CD8-positive, alpha-beta memory T cell (primary cell): Measurements from ENCODE around the gene GTF2A1L. TPM values are rescaled to one million over a fixed set of nuclear protein-coding genes. Genes with fewer than 3 reads are reported as not detected.

Experiments
- CTCF ChIA-PET: fragments of 350-600 bp; sonication (Branson Sonifier 250); formaldehyde crosslinking; loops from one replicate; lab custom pipeline; 2021; ENCODE audit warnings: antibody characterized with exemption; lab: Charles Lee
- POLR2A ChIA-PET: fragments of 350-600 bp; sonication (Branson Sonifier 250); formaldehyde crosslinking; loops from one replicate; lab custom pipeline; 2021; ENCODE audit warnings: antibody characterized with exemption; lab: Charles Lee
- DNase-seq, 5 donors: peaks; one replicate each; pipeline versions ENCODE4 v3.0.0 to v3.0.0-alpha.2; 2020 to 2022; ENCODE audit warnings: mixed read lengths in 1 of 5
- H3K27ac ChIP-seq: one replicate; pipeline ENCODE4 v1.7.0; 2013; ENCODE audit warnings: low read depth, mild to moderate bottlenecking, low read length, moderate library complexity
- H3K27me3 ChIP-seq: 2 replicates; pipeline ENCODE4 v1.7.0; 2013; ENCODE audit warnings: low read length, mild to moderate bottlenecking; ENCODE audit not compliant: insufficient read depth, poor library complexity, severe bottlenecking
- H3K36me3 ChIP-seq: 2 replicates; pipeline ENCODE4 v1.7.0; 2013; ENCODE audit warnings: mild to moderate bottlenecking, low read length, moderate library complexity; ENCODE audit not compliant: insufficient read depth
- H3K4me1 ChIP-seq: 2 replicates; pipeline ENCODE4 v1.7.0; 2013; ENCODE audit warnings: mild to moderate bottlenecking, low read length, moderate library complexity; ENCODE audit not compliant: insufficient read depth
- H3K4me3 ChIP-seq: 2 replicates; pipeline ENCODE4 v1.7.0; 2013; ENCODE audit warnings: mild to moderate bottlenecking, low read length
- H3K9me3 ChIP-seq: 2 replicates; pipeline ENCODE4 v1.7.0; 2013; ENCODE audit warnings: mild to moderate bottlenecking, low read length
- H3K27ac Mint-ChIP-seq, 8 donors: one replicate each; pipeline ENCODE4 v1.8.0; 2020 to 2021; ENCODE audit warnings: mixed read lengths in 8 of 8, mild to moderate bottlenecking in 6 of 8, inconsistent platforms in 3 of 8, moderate library complexity in 3 of 8
- H3K27me3 Mint-ChIP-seq, 2 donors: one replicate each; pipeline ENCODE4 v1.8.0; 2020 to 2021; ENCODE audit warnings: mixed read lengths in 2 of 2, mild to moderate bottlenecking in 1 of 2, moderate library complexity in 1 of 2
- H3K36me3 Mint-ChIP-seq, 3 donors: one replicate each; pipeline ENCODE4 v1.8.0; 2020 to 2021; ENCODE audit warnings: mixed read lengths in 3 of 3, inconsistent platforms in 1 of 3, mild to moderate bottlenecking in 1 of 3
- H3K4me1 Mint-ChIP-seq, 3 donors: one replicate each; pipeline ENCODE4 v1.8.0; 2020 to 2021; ENCODE audit warnings: mixed read lengths in 3 of 3, inconsistent platforms in 1 of 3, mild to moderate bottlenecking in 1 of 3
- H3K4me3 Mint-ChIP-seq, 7 donors: one replicate each; pipeline ENCODE4 v1.8.0; 2020 to 2021; ENCODE audit warnings: mixed read lengths in 7 of 7, mild to moderate bottlenecking in 6 of 7, moderate library complexity in 4 of 7, inconsistent platforms in 2 of 7
- H3K9me3 Mint-ChIP-seq, 5 donors: one replicate each; pipeline ENCODE4 v1.8.0; 2020 to 2022; ENCODE audit warnings: mixed read lengths in 5 of 5, mild to moderate bottlenecking in 3 of 5, moderate library complexity in 2 of 5, inconsistent platforms in 1 of 5
- polyA plus RNA-seq: library from polyadenylated mRNA; unstranded; fragments of 300-500 nt; fragmentation: Illumina TruSeq; gene quantifications from one replicate; pipeline ENCODE4 v1.2.3, GENCODE V29; 2021
- total RNA-seq, 2 experiments: library from RNA; stranded (reverse); gene quantifications; one replicate each; pipeline ENCODE4 v1.2.3, GENCODE V29; 2021

Gene GTF2A1L
- total and polyA plus RNA-seq, 3 experiments from 2014 or later: not detected

GRCh38 chr2:48711343-48711742 is 93.7 kb downstream of the GTF2A1L start:
- peaks cover 11 to 23% of the 10 kb centered on the region in 2 donors for H3K27me3 Mint-ChIP-seq
- DNase-seq: no peak
- Histone ChIP-seq H3K4me3 (no peak overlapping the region), H3K4me1 (no peaks in the 10 kb centered on the region), H3K36me3 (no peaks in the 10 kb centered on the region), H3K27me3 (no peaks in the 10 kb centered on the region), H3K9me3 (no peaks in the 10 kb centered on the region), H3K27ac (no peak overlapping the region)
- CTCF ChIA-PET: no interaction called here
- POLR2A ChIA-PET: no interaction called here
- H3K4me1 Mint-ChIP-seq: no peaks in the 10 kb centered on the region
- H3K9me3 Mint-ChIP-seq: peaks cover 0 to 2% (median 0%) of the 10 kb centered on the region in 5 donors
- no peaks in the 10 kb centered on the region for H3K36me3 Mint-ChIP-seq
- H3K27ac Mint-ChIP-seq: no peak overlapping the region
- H3K4me3 Mint-ChIP-seq: no peak overlapping the region

GRCh38 chr2:48712151-48712550 is 94.5 kb downstream of the GTF2A1L start:
- no peak overlapping the region for H3K4me3 Mint-ChIP-seq
- H3K27me3 Mint-ChIP-seq: peaks cover 11 to 23% of the 10 kb centered on the region in 2 donors
- Histone ChIP-seq H3K27me3 (no peaks in the 10 kb centered on the region), H3K4me3 (no peak overlapping the region), H3K36me3 (no peaks in the 10 kb centered on the region), H3K4me1 (no peaks in the 10 kb centered on the region), H3K27ac (no peak overlapping the region), H3K9me3 (no peaks in the 10 kb centered on the region)
- ChIA-PET POLR2A (no interaction called here), CTCF (no interaction called here)
- H3K36me3 Mint-ChIP-seq: no peaks in the 10 kb centered on the region
- H3K9me3 Mint-ChIP-seq: peaks cover 0 to 2% (median 0%) of the 10 kb centered on the region in 5 donors
- no peak for DNase-seq
- no peaks in the 10 kb centered on the region for H3K4me1 Mint-ChIP-seq
- H3K27ac Mint-ChIP-seq: no peak overlapping the region

DNA sequence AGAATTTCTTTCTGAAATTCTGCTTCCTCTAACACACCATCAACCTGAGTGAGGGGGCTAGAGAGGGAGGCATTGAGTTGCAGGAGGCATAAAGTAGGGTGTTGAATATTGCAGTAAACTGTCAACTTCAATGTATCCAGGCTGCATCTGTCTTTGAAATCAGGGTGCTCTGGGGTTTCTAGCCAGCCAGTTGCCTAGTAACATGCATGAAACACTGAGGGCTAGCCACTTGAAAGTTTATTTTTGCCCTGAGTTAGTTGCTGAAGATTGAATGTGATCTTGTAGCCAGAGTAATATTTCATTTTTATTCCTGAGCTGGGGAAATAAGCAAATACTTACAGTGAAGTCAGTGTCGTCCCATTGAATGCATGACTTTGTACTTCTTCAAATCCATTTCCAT is 96.0 kb downstream of the GTF2A1L start:
- H3K4me3 ChIP-seq: no peak overlapping the region
- Mint-ChIP-seq H3K27me3 (peaks cover 11 to 23% of the 10 kb centered on the region in 2 donors), H3K4me1 (no peaks in the 10 kb centered on the region), H3K36me3 (no peaks in the 10 kb centered on the region), H3K4me3 (no peak overlapping the region), H3K27ac (no peak overlapping the region), H3K9me3 (peaks cover 0 to 2% (median 0%) of the 10 kb centered on the region in 5 donors)
- H3K4me1 ChIP-seq: no peaks in the 10 kb centered on the region
- no peak overlapping the region for H3K27ac ChIP-seq
- CTCF ChIA-PET: no interaction called here
- no peaks in the 10 kb centered on the region for H3K36me3 ChIP-seq
- POLR2A ChIA-PET: no interaction called here
- no peak for DNase-seq
- H3K27me3 ChIP-seq: no peaks in the 10 kb centered on the region
- H3K9me3 ChIP-seq: no peaks in the 10 kb centered on the region

- H3K9me3 Mint-ChIP-seq: peaks cover 0 to 2% (median 0%) of the 10 kb centered on the region in 5 donors
- Histone ChIP-seq H3K4me1 (no peaks in the 10 kb centered on the region), H3K36me3 (no peaks in the 10 kb centered on the region), H3K27ac (no peak overlapping the region), H3K27me3 (no peaks in the 10 kb centered on the region), H3K4me3 (no peak overlapping the region), H3K9me3 (no peaks in the 10 kb centered on the region)
- H3K27me3 Mint-ChIP-seq: peaks cover 11 to 23% of the 10 kb centered on the region in 2 donors
- ChIA-PET CTCF (no interaction called here), POLR2A (no interaction called here)
- no peak for DNase-seq
- no peak overlapping the region for H3K4me3 Mint-ChIP-seq
- no peaks in the 10 kb centered on the region for H3K4me1 Mint-ChIP-seq
- H3K36me3 Mint-ChIP-seq: no peaks in the 10 kb centered on the region
- H3K27ac Mint-ChIP-seq: no peak overlapping the region
Observed at GRCh38 chr2:48714245-48714644, 96.6 kb downstream of the GTF2A1L start.

DNA sequence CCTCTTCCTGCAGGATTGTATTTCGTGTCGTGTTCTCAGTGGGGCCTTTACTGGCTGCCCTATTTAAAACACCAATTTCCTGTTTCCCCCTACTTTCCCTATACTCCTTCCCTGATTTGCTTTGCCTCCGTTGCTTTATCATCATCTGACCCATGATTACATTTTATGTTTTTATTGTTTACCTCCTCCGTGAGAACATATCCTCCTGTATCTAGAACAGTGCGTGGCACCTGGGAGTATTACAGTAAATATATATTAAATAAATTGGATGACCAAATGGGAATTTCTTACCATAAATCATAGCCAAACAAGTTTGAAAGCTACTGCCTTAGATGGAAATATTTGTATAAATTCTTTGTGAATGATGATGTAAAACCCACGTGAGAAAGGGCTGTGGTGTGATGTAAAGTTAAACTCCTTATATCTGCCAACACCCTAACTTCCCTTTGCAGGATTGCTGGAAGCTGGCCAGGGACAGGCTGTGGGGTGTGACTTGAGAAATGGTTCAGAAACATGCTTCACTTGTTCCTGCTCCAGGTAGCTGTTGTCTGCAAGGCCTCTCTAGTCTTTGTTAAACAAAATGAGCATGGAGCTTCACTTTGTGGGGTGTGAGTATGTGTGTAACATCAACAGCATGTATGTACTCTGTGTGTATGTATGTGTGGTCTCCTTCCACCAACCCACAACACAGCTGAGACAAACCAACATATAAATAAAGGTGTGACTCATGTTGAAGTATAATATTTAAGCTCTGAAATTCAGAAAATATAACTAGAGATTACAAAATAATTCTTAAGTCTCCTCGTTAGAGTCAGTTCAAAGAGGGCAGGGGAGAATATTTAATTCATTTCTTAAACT is 97.6 kb downstream of the GTF2A1L start:
- H3K9me3 Mint-ChIP-seq: peaks cover 0 to 2% (median 0%) of the 10 kb centered on the region in 5 donors
- no peaks in the 10 kb centered on the region for H3K27me3 ChIP-seq
- H3K4me3 Mint-ChIP-seq: no peak overlapping the region
- no peaks in the 10 kb centered on the region for H3K4me1 ChIP-seq
- H3K27ac ChIP-seq: no peak overlapping the region
- no peak overlapping the region for H3K4me3 ChIP-seq
- H3K4me1 Mint-ChIP-seq: no peaks in the 10 kb centered on the region
- POLR2A ChIA-PET: no interaction called here
- no peaks in the 10 kb centered on the region for H3K36me3 ChIP-seq
- CTCF ChIA-PET: no interaction called here
- no peaks in the 10 kb centered on the region for H3K9me3 ChIP-seq
- H3K27me3 Mint-ChIP-seq: peaks cover 11 to 20% of the 10 kb centered on the region in 2 donors
- H3K36me3 Mint-ChIP-seq: no peaks in the 10 kb centered on the region
- DNase-seq: no peak
- no peak overlapping the region for H3K27ac Mint-ChIP-seq

DNA sequence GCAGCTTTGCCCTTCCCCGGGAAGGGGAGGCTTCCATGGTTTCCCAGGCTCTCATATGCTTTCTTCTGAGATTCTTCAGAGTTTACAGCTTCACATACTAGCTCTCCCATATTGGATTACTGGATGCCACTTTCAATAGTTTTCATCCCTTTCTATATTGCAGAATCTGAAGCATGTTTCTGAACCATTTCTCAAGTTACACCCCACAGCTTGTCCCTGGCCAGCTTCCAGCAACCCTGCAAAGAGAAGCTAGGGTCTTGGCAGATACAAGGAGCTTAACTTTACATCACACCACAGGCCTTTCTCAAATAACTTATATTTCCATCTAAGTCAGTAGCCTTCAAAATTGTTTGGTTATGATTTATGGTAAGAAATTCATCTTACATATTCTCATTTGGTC is 98.3 kb downstream of the GTF2A1L start:
- no peaks in the 10 kb centered on the region for H3K9me3 ChIP-seq
- H3K27me3 ChIP-seq: no peaks in the 10 kb centered on the region
- H3K27ac ChIP-seq: no peak overlapping the region
- Mint-ChIP-seq H3K27ac (no peak overlapping the region), H3K9me3 (peaks cover 0 to 2% (median 0%) of the 10 kb centered on the region in 5 donors), H3K4me1 (no peaks in the 10 kb centered on the region), H3K27me3 (peaks cover 8 to 18% of the 10 kb centered on the region in 2 donors), H3K4me3 (no peak overlapping the region), H3K36me3 (no peaks in the 10 kb centered on the region)
- H3K36me3 ChIP-seq: no peaks in the 10 kb centered on the region
- no peak overlapping the region for H3K4me3 ChIP-seq
- POLR2A ChIA-PET: no interaction called here
- no peaks in the 10 kb centered on the region for H3K4me1 ChIP-seq
- DNase-seq: no peak
- CTCF ChIA-PET: no interaction called here

GRCh38 chr2:48717846-48718245 is 100.2 kb downstream of the GTF2A1L start:
- no peak for DNase-seq
- ChIA-PET POLR2A (no interaction called here), CTCF (no interaction called here)
- Histone ChIP-seq H3K9me3 (no peaks in the 10 kb centered on the region), H3K36me3 (no peaks in the 10 kb centered on the region), H3K27me3 (no peaks in the 10 kb centered on the region), H3K27ac (no peak overlapping the region), H3K4me1 (no peaks in the 10 kb centered on the region), H3K4me3 (no peak overlapping the region)
- no peaks in the 10 kb centered on the region for H3K36me3 Mint-ChIP-seq
- H3K4me1 Mint-ChIP-seq: no peaks in the 10 kb centered on the region
- H3K27ac Mint-ChIP-seq: no peak overlapping the region
- H3K9me3 Mint-ChIP-seq: peaks cover 0 to 2% (median 0%) of the 10 kb centered on the region in 5 donors
- peaks cover 7 to 11% of the 10 kb centered on the region in 2 donors for H3K27me3 Mint-ChIP-seq
- no peak overlapping the region for H3K4me3 Mint-ChIP-seq

GRCh38 chr2:48719480-48720177 is 102.0 kb downstream of the GTF2A1L start:
- Histone ChIP-seq H3K36me3 (no peaks in the 10 kb centered on the region), H3K4me1 (no peaks in the 10 kb centered on the region), H3K4me3 (no peak overlapping the region), H3K27ac (no peak overlapping the region), H3K27me3 (no peaks in the 10 kb centered on the region), H3K9me3 (no peaks in the 10 kb centered on the region)
- POLR2A ChIA-PET: no interaction called here
- Mint-ChIP-seq H3K36me3 (no peaks in the 10 kb centered on the region), H3K4me1 (no peaks in the 10 kb centered on the region), H3K27me3 (peaks cover 2 to 3% of the 10 kb centered on the region in 2 donors), H3K4me3 (no peak overlapping the region), H3K27ac (no peak overlapping the region), H3K9me3 (peaks cover 0 to under 1% (median 0%) of the 10 kb centered on the region in 5 donors)
- CTCF ChIA-PET: no interaction called here
- no peak for DNase-seq
